HG03196 (cell line): ENCODE results near the gene TSEN54.

Source experiments
- ATAC-seq: cut with Tn5 transposase; IDR thresholded peaks from one replicate; pipeline ENCODE4 v1.9.1; 2021; ENCODE audit not compliant: unreplicated experiment

Gene TSEN54

GRCh38 chr17:75563063-75563758 is 46.9 kb downstream of the TSEN54 start:
- no peak for ATAC-seq

GRCh38 chr17:75564195-75564594 is 47.9 kb downstream of the TSEN54 start:
- ATAC-seq = no peak

GRCh38 chr17:75565066-75565465 is 48.7 kb downstream of the TSEN54 start:
- ATAC-seq = no peak

GRCh38 chr17:75565618-75566017 is 49.3 kb downstream of the TSEN54 start:
- no peak for ATAC-seq

GRCh38 chr17:75566416-75566815 is 50.1 kb downstream of the TSEN54 start:
- no peak for ATAC-seq

GRCh38 chr17:75566834-75567233 is 50.5 kb downstream of the TSEN54 start:
- ATAC-seq = no peak

GRCh38 chr17:75568412-75569255 is 52.3 kb downstream of the TSEN54 start:
- ATAC-seq = no peak

GRCh38 chr17:75570034-75570676 is 53.8 kb downstream of the TSEN54 start:
- ATAC-seq = no peak

- no peak for ATAC-seq
These were observed 54.4 kb downstream of the TSEN54 start for GRCh38 chr17:75570772-75571171.

- ATAC-seq = no peak
These were observed 55.0 kb downstream of the TSEN54 start for GRCh38 chr17:75571197-75571884.

- ATAC-seq = no peak
These were observed 55.5 kb downstream of the TSEN54 start for GRCh38 chr17:75571885-75572215.

- ATAC-seq = no peak
These were observed 56.6 kb downstream of the TSEN54 start for GRCh38 chr17:75572713-75573539.

- ATAC-seq = no peak
These were observed 57.2 kb downstream of the TSEN54 start for GRCh38 chr17:75573540-75573957.

GRCh38 chr17:75573994-75574393 is 57.7 kb downstream of the TSEN54 start:
- no peak for ATAC-seq
